ENCODE data around the gene KIF21B.
"Not testable (repeated sequence)": the region's sequence is repeated elsewhere in the genome, so short reads cannot be mapped to it uniquely, and the experiment has no call there.

The KIF21B gene

DNA sequence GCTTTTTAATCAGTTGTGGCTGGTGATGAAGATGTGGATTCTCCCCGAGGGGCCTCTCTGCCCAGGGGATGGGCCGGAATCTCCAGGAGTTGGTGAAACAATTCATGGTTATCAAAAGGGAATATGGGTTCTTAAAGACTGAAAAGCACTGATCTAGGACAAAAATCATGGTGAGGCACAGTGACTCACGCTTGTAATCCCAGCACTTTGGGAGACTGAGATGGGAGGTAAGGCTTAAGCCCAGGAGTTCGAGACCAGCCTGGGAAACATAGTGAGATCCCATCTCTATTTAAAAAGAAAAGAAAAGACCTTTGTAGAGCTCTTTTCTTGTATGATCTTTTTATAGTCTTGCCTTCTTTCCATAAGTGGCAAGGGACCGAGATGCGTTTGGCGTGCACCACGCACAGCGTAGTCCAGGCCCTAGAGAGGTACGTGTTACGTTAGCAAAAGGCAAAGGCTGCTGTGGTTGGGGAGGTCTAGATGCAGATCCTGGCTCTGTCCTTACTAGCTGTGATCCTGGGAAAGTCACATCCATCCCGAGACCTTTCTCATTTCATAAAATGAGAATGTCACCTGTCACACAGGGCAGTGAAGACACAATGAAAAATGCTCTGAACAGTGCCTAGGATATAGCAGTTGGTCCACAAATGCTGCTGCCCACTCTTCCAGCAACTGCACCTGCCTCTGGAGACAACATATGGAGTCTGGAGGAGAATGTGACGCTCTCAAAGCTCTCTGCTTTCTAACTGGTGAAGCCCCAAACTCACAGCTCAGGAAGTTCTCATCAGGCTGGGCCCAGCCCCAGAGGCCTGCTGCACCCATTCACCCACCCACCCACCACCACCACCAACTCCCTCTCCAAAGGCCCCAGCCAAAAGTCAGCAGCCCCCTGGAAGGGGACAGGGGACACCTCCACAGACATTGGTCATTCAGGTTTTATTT is 54.8 kb downstream of the KIF21B start:
- DNase-seq, result no peak

DNA sequence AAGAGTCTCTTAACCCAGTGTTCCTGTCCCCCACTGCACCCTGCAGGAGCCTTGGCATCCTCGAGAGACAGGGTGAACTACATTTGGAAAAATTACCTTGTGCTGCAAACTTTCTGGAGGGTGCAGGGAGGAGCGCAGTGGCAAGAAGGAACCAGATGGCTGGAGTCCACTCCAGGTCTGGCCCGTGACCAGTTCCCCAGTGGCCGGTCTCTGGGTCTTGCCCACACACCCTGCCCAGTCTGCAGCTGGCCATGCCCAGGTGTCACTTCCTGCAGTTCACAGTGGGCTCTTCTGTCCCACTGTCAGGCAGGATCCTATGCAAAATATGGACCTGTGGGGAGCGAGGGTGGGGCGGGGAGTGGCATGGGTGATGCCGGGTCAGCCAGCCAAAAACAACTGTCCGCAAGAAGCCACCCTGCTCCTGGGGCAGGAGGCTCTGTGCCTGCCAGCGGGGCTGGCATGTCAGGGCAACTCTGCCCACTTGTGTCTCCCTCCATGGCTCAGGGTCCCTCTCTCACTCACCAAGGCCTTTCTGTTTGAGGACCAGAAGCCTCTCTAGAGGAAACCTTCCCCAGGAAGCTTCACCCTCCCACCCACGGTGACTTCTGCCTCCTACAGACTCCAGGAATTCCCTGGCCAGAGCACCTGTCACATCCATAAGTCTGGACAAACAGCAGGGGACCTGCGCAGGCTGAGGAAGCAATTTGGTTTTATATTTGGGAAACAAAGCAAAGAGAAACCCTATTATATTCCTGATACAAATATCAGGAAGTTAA is 55.6 kb downstream of the KIF21B start:
- no peak for DNase-seq

DNA sequence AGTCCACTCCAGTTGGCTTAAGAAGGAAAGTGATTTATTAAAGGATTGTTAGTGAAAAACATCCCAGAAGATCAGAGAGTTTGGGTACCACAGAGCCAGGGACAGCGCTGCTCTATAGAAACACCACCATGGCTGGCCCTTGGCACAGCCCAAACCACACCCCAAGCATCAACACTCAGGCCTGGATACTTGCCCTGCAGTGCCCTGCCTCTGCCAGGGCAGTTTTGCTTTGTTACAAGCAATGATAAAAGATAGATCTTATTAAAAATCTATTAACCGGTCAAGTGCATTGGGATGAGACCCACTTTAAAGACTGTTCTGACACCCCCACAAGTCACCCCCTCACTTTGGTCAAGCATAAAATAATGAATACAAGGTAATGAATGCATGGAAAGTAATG is 56.6 kb downstream of the KIF21B start:
- DNase-seq, result no peak

DNA sequence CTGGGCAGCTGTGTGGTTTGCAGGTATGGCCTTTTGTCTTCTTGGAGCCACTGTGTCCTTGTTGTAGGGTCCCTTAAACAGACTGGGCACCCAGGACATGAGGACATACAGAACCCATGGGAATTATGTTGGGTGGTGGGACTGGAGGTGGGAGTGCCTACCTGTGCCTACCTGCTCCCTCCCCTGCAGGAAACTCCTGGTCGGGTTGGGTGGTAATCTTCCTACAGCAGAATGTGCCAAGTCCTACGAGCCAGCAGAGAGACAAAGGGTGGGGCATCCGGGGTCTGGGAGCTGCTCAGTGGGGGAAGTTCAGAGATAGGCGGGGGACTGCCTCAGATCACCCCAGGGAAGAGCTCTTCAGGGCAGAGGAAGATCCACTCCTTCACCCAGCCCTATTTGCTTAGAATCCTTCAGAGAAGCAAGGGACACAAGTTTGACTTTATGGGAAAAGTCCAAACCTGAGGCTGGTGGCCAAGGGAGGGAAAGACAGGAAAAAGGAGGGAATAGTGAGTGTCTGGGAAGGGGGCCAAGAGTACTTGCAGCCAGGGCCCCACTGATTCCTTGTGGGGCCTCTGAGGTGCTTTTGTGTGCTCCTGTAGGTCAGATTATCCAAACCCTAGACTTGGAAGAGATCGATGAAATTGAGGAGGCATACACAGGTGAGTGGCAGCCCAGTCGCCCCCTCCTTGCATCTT is 58.3 kb downstream of the KIF21B start:
- no peak for DNase-seq

DNA sequence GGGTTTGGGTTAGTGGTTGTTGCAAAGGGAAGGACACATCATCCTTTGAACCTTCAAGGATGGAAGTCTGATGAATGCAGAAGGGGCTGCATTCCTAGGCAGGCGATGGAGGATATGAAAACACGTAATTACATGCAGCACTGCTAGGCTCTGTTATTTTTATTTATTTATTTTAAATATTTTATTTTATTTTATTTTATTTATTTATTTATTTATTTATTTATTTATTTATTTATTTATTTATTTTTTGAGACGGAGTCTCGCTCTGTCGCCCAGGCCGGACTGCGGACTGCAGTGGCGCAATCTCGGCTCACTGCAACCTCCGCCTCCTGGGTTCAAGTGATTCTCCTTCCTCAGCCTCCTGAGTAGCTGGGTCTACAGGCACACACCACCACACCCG is 59.6 kb downstream of the KIF21B start:
- not testable (repeated sequence) for DNase-seq

DNA sequence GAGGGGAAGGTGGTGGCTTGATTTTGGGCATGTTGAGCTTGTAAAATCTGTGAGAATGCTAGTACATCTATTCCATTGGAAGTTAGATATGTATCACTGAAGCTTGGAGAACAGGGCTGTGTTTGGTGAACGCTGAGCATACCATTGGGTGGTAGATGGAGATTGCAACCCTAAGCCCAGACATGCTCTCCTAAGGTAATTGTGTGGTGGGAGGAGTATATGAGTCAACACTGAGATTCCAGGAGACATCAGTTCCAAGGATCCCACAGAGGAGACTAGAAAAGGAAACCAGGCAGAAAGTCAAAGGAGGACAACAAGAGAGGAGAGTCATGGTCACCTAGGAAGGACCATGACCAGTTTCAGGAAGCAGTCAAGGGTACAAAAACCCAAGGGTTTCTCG is 60.4 kb downstream of the KIF21B start:
- DNase-seq, result no peak

DNA sequence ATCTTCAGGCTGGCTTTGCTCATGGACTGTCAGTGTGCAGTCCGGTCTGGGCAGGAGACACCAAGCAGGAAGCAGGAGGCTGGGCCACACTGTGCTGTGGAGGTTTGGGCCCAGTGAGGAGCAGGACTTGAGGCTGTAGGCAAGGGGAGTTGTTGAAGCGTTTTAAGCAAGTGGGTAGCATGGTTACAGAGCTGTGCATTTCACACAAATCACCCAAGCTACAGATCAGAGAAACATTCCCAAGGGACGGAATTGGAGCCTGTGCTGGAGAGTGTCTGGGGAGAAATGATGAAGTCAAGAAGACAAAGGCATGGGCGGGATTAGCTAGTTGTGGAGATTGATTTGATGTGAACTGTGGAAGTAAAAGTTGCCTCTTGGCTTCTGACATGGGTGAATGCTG is 60.9 kb downstream of the KIF21B start:
- DNase-seq, result no peak

DNA sequence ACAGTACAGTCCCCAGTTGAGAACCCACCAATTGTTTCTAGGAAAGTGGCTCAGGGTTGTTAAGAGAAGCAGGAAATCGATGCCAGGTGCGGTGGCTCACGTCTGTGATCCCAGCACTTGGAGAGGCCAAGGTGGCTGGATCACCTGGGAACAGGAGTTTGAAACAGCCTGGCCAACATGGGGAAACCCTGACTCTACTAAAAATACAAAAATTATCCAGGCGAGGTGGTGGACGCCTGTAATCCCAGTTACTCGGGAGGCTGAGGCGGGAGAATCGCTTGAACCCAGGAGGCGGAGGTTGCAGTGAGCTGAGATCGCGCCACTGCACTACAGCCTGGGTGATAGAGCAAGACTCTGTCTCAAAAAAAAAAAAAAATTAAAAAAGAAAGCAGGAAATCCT is 61.4 kb downstream of the KIF21B start:
- not testable (repeated sequence) for DNase-seq

DNA sequence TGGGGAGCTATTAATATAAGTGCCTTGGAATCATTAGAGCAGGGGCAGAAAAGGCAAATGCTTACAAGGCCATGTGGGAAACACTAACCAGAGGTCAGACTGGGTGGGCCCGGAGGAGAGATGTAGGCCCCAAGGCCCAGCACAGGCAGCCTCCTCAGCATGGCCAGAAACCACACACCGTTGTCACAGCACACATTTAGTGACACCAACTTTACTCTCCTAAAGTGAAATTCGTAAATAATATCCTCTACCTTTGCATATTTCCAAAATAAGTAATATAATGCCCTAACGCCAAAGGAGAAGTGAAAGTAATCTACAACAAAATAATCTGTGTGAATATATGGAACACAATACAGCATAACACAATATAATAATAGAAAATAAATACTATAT is 62.6 kb downstream of the KIF21B start:
- DNase-seq, result no peak

DNA sequence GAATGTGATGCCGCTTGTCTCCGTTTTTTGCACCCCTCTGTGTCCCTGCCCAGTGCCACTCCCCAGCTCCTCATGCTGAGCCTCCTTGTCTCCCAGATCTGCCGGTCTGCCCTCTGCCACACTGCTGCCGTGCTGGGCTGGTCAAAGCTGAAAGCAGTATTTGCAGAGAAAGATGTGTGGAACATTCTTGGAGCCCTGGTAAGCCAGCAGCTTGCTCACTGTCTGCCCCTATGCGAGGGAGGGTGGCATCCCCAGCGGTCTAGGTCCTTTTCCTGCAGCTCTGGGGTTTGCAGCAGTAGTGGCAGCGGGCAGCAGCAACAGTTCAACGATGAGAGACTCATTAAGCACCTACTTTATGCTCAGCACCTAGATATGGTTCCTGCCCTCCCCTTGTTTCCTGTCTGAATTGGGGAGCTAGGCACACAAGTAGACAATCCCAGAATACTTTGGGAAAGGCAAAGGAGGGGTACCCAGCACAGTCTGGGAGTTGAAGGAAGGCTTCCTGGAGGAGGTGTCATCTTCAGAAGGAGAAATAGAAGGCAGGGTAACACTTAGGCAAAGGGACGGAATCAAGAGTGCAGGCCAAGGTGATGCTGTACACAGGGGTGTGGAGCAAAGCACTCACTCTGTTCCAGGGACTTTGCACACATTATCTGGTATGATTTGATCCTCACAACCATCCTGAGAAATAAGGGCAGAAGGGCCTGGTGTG is 63.1 kb downstream of the KIF21B start:
- no peak for DNase-seq

DNA sequence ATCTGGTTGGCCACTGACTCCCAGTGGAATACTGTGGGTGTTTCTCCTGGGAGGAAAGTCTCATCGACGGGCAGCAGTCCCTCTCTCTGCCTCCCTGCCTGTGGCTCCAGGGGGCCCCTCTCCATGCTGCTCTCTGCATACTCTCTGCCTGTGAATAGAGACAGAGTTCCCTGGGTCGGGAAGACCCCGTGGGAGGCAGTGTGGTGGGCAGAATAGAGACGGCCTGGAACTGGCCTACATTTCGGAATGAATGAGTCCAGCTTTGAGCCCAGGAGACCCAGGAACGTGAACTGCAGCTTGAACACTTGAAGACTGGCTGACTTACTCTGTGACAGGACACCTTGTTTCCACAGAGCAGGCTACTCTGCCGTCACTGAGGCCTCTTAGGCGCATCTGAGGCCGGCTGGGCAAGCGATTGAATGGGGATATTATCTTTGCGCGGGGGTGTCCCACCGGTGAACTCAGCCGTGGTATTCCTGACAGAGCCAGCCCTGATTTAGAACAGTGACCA is 64.0 kb downstream of the KIF21B start:
- DNase-seq, result no peak

DNA sequence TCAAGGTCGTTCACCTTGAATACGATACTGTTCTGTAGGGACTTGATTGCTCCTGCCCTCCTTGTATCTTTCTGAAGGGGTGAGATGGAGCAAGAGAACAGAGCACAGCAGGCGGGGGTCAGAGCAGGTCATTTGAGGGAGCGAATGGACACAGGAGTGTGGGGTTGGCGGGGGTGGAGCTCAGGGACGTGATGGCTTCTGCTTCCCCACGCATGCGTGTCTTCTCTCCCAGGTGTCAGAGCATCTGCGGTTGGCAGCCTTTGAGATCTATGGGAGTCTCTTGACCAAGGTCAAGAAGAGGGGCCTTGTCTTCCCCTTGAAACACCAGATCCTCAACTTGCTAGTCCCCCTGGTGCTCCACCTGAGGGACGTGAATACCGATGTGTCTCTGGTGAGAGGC is 64.9 kb downstream of the KIF21B start:
- no peak for DNase-seq

DNA sequence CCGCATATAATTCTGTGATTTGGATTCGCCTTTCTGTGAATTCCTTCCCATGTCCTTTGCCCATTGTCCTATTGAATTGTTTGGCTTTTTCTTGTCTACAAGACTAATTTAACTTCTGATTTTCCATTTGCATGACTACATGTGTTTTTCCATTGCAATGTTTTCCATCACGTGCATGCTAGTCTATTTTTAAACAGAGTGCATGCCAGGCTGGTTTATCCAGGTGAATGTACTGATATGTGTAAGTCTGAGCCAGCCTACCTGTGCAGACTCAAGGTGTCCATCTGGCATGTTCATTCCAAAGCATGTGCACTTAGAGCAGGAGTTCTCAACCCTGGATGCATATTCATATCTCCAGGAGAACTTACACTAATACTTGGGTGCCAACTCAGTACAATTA is 69.1 kb downstream of the KIF21B start:
- no peak for DNase-seq

DNA sequence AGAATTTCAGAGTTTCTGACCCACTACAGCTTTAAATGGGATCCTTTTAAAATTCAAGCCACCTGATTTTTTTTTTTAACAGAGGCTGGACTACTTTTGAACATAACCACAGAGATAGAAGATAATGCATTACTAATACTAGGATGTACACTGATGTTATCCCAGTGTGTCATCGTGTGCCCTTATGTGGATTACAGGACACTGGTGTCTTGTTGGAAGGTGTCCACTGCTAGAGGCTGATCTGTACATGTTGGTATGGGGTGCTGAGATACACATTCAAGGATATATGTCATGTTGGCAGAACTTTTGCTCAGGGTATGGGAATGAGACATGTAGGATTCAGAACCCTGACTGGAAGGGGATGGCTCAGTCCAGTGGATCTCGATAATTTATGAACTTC is 72.5 kb downstream of the KIF21B start:
- DNase-seq, result no peak

DNA sequence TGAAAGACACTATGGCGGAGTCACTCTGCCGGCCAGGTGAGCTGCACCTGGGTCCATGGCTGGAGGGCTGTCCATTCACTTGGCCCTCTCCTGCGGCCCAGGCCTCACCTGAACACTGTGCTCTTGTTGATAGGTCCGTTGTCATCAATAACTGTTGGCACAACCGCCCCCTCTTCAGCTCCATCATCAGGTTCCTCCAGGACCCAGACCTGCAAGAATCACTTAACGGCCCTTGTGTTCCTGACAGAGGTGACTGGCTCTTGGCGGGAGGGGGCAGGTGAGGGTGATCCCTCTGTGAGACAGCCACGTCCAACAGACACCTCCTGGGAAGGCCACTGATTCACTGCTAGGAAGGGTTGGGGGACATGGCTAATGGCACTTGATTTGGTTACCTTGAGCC is 73.9 kb downstream of the KIF21B start:
- no peak for DNase-seq

DNA sequence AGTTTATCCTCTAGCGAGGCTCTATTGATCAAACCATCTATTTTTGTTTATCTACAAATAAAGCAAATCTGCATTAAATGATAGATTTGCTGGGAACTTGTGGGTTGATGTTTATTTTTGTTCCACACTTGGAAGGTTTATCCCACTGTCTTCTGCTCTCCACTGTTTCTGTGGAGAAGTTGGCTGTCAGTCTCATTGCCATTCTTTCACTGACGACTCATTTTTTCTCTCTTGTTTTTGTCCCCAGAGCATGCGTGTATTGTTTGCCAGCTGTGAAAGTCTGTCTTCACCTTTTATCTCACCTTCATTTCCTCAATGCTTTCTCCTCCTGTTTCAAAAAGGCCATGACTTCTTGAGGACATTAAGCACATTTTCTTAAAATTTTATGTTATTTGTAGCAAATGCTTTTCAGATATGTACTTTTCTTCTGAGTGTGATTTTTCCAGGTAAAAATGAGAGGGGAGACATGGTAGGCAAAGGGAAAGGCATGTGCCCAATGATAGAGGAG is 76.4 kb downstream of the KIF21B start:
- no peak for DNase-seq

DNA sequence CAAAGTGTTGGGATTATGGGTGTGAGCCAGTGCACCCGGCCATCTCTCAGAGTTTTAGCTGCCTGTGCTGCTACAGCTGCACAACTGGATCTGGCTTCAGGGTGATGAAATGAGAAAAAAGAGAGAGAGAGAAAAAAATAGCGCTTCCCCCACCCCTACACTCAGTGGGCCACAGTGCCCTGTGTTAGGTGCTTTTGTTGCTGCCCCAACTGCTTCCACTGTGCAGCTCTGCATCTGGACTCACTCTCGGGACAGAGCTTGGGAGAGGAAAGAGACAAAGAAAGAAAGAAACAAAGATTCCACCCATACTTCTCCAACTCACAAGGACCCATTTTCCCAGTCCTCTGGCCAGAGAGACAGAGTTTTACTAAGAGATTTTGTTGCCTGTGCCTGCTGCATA is 78.4 kb downstream of the KIF21B start:
- DNase-seq, result no peak

DNA sequence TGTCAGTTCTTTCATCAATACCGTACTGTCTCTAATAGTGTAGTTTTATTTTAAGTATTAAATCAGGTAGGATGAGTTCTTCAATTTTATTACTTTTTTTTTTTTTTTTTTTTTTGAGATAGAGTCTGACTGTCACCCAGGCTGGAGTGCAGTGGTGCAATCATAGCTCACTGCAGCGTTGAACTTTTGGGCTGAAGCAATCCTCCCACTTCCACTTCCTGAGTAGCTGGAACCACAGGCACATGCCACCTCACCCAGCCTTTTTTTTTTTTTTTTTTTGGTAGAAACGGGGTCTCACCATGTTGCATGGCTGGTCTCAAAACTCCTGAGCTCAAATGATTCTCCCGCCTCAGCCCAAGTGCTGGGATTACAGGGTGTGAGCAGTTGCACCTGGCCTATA is 84.6 kb downstream of the KIF21B start:
- DNase-seq, result peak; percentile 14

DNA sequence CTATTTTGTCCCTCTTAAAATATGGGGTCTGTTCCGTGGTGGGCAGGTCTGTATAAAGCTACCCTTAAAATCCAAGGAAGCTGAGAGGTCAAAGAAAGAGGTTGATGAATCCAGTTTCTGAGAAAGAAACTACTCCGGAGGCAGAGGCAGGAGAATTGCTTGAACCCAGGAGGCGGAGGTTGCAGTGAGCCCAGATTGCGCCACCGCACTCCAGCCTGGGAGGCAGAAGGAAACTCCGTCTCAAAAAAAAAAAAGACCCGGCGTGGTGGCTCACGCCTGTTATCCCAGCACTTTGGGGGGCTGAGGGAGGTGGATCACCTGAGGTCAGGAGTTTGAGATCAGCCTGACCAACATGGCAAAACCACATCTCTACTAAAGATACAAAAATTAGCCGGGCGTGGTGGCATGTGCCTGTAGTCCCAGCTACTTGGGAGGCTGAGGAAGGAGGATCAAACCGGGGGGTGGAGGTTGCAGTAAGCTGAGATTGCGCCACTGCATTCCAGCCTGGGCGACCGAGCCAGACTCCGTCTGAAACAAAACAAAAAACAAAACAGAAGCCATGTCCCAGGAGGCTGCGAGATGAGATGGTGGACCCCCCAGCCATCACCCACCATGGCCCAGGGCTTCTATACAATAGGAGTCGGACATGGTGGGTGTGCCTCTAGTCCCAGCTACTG is 88.1 kb downstream of the KIF21B start:
- not testable (repeated sequence) for DNase-seq

DNA sequence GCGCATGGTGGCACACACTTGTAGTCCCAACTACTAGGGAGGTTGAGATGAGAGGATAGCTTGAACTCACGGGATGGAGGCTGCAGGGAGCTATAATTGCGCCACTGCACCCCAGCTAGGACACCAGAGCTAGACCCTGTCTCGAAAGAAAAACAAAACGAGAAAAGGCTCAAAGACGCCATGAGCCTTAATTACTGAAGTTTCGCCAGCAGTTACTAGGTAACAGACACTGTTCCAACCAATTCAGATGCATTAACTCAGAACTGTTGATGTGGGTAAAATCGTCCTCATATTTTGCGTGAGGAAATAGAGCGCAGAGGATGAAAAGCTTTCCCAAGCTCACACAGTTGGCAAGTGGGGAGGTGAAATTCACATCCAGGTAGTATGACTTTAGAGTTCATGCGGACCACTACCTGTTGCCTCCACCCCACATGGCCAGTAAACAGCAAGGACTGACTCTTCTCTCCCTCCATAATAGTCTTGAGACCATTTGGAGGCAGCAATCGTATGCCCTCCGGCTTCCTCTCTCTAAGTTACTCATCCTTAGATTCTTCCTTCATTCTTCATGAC is 88.8 kb downstream of the KIF21B start:
- DNase-seq, result no peak

DNA sequence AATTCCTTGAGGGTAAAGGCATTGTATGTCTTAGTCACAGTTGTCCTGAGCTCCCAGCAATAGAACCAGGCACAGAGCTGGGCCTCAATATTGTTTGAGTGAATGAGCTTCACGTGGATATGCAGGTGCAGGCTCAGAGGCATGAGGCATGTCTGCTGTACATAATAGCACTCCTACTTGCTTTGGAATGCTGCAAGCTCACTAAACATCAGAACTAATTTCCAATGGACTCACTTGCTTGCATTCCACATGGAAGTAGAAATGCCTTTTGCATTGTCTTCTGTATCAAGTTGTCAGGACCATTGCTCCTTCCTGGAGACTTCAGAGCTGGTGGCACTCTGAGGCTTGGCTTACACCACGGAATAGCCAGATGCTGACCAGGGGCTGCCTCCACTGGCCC is 91.7 kb downstream of the KIF21B start:
- DNase-seq, result no peak

Data from stimulated activated CD4-positive, alpha-beta T cell treated with anti-CD3 and anti-CD28 coated beads, Interleukin-15, amount 100 ng/mL, for 24 hours (primary cell).